Right lobe of liver (tissue), 4 donors: ENCODE data around the gene WFIKKN2.

Source experiments
- CTCF ChIP-seq, 4 donors: fragments of 200-600 bp in 3 of 4; fragments of 450-650 bp in 1 of 4; IDR thresholded peaks; one replicate each; pipeline versions ENCODE4 v1.5.1 to v1.8.0; 2016 to 2022; ENCODE audit warnings: antibody characterized with exemption in 4 of 4, mild to moderate bottlenecking in 2 of 4
- POLR2A ChIP-seq: fragments of 450-650 bp; IDR thresholded peaks from one replicate; pipeline ENCODE4 v1.6.1; 2017; ENCODE audit warnings: antibody characterized with exemption, mild to moderate bottlenecking
- donor health status: DM: no; HTN: no; CAD: no.
- donor health status: DM: no; HTN: no; CAD: no.
- donor health status: DM: no; HTN: yes; CAD: no.

GRCh38 chr17:50835301-50836234 is at the start of gene WFIKKN2:
- TF ChIP-seq POLR2A (no peak), CTCF (IDR thresholded peaks at IDR 0.05) (no peak)
